A549 (cell line): Measurements from ENCODE around the gene CCT5.

Experiments
- FOXS1 ChIP-seq: fragments of 250-450 bp; sonication (Bioruptor Pico); IDR thresholded peaks from 2 replicates; pipeline ENCODE4 v1.5.0; 2020; ENCODE audit warnings: mild to moderate bottlenecking, moderate library complexity
- JUNB ChIP-seq: fragments of >200 bp; sonication (Bioruptor Twin); formaldehyde crosslinking; IDR thresholded peaks from 2 replicates; pipeline ENCODE4 v1.6.1; 2016
- KDM5A ChIP-seq: fragments of 200-600 bp; sonication (generic); IDR thresholded peaks from 2 replicates; pipeline ENCODE4 v1.6.1; 2016; ENCODE audit warnings: antibody characterized with exemption, mild to moderate bottlenecking
- MAFK ChIP-seq: fragments of 450-650 bp; IDR thresholded peaks from 2 replicates; pipeline ENCODE4 v1.6.1; 2014; ENCODE audit not compliant: partially characterized antibody
- POLR2A ChIP-seq: IDR thresholded peaks from 2 replicates; pipeline ENCODE4 v1.6.1; 2012; ENCODE audit warnings: mild to moderate bottlenecking, low read length
- RAD21 ChIP-seq, 2 experiments: fragments of >200 bp in 1 of 2; sonication (Bioruptor Twin) in 1 of 2; formaldehyde crosslinking in 1 of 2; IDR thresholded peaks in 1 of 2; conservative IDR thresholded peaks in 1 of 2; 2 replicates in 1 of 2; 3 replicates in 1 of 2; pipeline ENCODE4 v1.6.1; 2012 to 2018; ENCODE audit warnings: inconsistent platforms in 1 of 2
- REST ChIP-seq: fragments of 200-600 bp; sonication (generic); IDR thresholded peaks from 2 replicates; pipeline ENCODE4 v1.6.1; 2016; ENCODE audit warnings: antibody characterized with exemption, mild to moderate bottlenecking, moderate library complexity
- TF ChIP-seq, protein P1 (sequence below): fragments of >200 bp; sonication (Bioruptor Twin); formaldehyde crosslinking; IDR thresholded peaks from 3 replicates; pipeline ENCODE4 v1.5.1; 2016
- TF ChIP-seq, protein P2 (sequence below): IDR thresholded peaks from 2 replicates; pipeline ENCODE4 v1.6.1; 2012

- TF ChIP-seq, protein P1, sequence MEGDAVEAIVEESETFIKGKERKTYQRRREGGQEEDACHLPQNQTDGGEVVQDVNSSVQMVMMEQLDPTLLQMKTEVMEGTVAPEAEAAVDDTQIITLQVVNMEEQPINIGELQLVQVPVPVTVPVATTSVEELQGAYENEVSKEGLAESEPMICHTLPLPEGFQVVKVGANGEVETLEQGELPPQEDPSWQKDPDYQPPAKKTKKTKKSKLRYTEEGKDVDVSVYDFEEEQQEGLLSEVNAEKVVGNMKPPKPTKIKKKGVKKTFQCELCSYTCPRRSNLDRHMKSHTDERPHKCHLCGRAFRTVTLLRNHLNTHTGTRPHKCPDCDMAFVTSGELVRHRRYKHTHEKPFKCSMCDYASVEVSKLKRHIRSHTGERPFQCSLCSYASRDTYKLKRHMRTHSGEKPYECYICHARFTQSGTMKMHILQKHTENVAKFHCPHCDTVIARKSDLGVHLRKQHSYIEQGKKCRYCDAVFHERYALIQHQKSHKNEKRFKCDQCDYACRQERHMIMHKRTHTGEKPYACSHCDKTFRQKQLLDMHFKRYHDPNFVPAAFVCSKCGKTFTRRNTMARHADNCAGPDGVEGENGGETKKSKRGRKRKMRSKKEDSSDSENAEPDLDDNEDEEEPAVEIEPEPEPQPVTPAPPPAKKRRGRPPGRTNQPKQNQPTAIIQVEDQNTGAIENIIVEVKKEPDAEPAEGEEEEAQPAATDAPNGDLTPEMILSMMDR, result no peak
- TF ChIP-seq FOXS1 (CRISPR knock-in tag) (no peak), POLR2A (no peak), JUNB (no peak), MAFK (no peak), RAD21 (conservative IDR thresholded peaks at IDR 0.05 in 1 of 2, IDR thresholded peaks at IDR 0.05 in 1 of 2) (no peak), REST (no peak), KDM5A (no peak)
- TF ChIP-seq, protein P2, sequence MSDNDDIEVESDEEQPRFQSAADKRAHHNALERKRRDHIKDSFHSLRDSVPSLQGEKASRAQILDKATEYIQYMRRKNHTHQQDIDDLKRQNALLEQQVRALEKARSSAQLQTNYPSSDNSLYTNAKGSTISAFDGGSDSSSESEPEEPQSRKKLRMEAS, result no peak
Observed at GRCh38 chr5:10277773-10278630, 27.9 kb downstream of the CCT5 start.
